Duodenal mucosa (tissue), 2 donors: Measurements from ENCODE around the gene MPP2.
"Not testable (repeated sequence)": the region's sequence is repeated elsewhere in the genome, so short reads cannot be mapped to it uniquely, and the experiment has no call there.

Source experiments
- H3K27ac ChIP-seq: one replicate; pipeline ENCODE4 v1.7.0; 2013; ENCODE audit warnings: low read depth, low read length
- H3K27me3 ChIP-seq, 2 donors: one replicate each; pipeline ENCODE4 v1.7.0; 2013; ENCODE audit warnings: low read length in 2 of 2, control low read depth in 1 of 2; ENCODE audit not compliant: insufficient read depth in 2 of 2, control insufficient read depth in 1 of 2
- H3K36me3 ChIP-seq, 2 donors: one replicate each; pipeline ENCODE4 v1.7.0; 2013; ENCODE audit warnings: low read length in 2 of 2, control low read depth in 1 of 2; ENCODE audit not compliant: insufficient read depth in 2 of 2, control insufficient read depth in 1 of 2
- H3K4me1 ChIP-seq, 2 donors: one replicate each; pipeline ENCODE4 v1.7.0; 2013; ENCODE audit warnings: low read length in 2 of 2, control low read depth in 1 of 2; ENCODE audit not compliant: insufficient read depth in 2 of 2, control insufficient read depth in 1 of 2
- H3K4me3 ChIP-seq, 2 donors: one replicate each; pipeline ENCODE4 v1.7.0; 2013; ENCODE audit warnings: low read length in 2 of 2, low read depth in 1 of 2
- H3K9ac ChIP-seq, 2 donors: one replicate each; pipeline ENCODE4 v1.7.0; 2013; ENCODE audit warnings: low read length in 2 of 2, low read depth in 1 of 2
- H3K9me3 ChIP-seq, 2 donors: one replicate each; pipeline ENCODE4 v1.7.0; 2013; ENCODE audit warnings: low read length in 2 of 2, control low read depth in 1 of 2; ENCODE audit not compliant: control insufficient read depth in 1 of 2

MPP2 gene

GRCh38 chr17:43905985-43906852 is 1.1 kb downstream of the MPP2 start:
- Histone ChIP-seq H3K9me3 (no peaks in the 10 kb centered on the region), H3K4me3 (peak overlapping the region; percentile 31 to 48), H3K9ac (no peak overlapping the region), H3K36me3 (no peaks in the 10 kb centered on the region), H3K27me3 (peaks cover 53 to 58% of the 10 kb centered on the region in 2 donors), H3K4me1 (peaks cover 18 to 23% of the 10 kb centered on the region in 2 donors), H3K27ac (no peak overlapping the region)

- Histone ChIP-seq H3K27ac (no peak overlapping the region), H3K9me3 (no peaks in the 10 kb centered on the region), H3K36me3 (no peaks in the 10 kb centered on the region), H3K4me3 (no peak overlapping the region), H3K9ac (no peak overlapping the region), H3K27me3 (peaks cover 54 to 58% of the 10 kb centered on the region in 2 donors), H3K4me1 (peaks cover 22 to 31% of the 10 kb centered on the region in 2 donors)
Observed at GRCh38 chr17:43905400-43905984, 1.8 kb downstream of the MPP2 start.

- no peak overlapping the region for H3K9ac ChIP-seq
- H3K9me3 ChIP-seq = no peaks in the 10 kb centered on the region
- H3K36me3 ChIP-seq = no peaks in the 10 kb centered on the region
- H3K4me3 ChIP-seq = no peak overlapping the region
- H3K4me1 ChIP-seq = peaks cover 17 to 26% of the 10 kb centered on the region in 2 donors
- H3K27ac ChIP-seq = no peak overlapping the region
- H3K27me3 ChIP-seq = peaks cover 30 to 32% of the 10 kb centered on the region in 2 donors
Observed at GRCh38 chr17:43901861-43902589, 5.3 kb downstream of the MPP2 start.

- Histone ChIP-seq H3K9ac (no peak overlapping the region), H3K4me1 (peaks cover 8 to 18% of the 10 kb centered on the region in 2 donors)
Observed at GRCh38 chr17:43900858-43901754, 6.2 kb downstream of the MPP2 start.

GRCh38 chr17:43900183-43900857 is 7.0 kb downstream of the MPP2 start:
- peak overlapping the region in 1 of 2 donors; percentile 48 for H3K9ac ChIP-seq
- H3K27ac ChIP-seq = no peak overlapping the region
- no peaks in the 10 kb centered on the region for H3K9me3 ChIP-seq
- peaks cover 14 to 15% of the 10 kb centered on the region in 2 donors for H3K27me3 ChIP-seq
- H3K36me3 ChIP-seq = no peaks in the 10 kb centered on the region
- H3K4me1 ChIP-seq = peaks cover 7 to 12% of the 10 kb centered on the region in 2 donors
- peak overlapping the region; percentile 69 to 74 for H3K4me3 ChIP-seq

More at GRCh38 chr17:43900858-43901754, 6.2 kb downstream of the MPP2 start:
- peak overlapping the region; percentile 69 to 74 for H3K4me3 ChIP-seq
- no peaks in the 10 kb centered on the region for H3K36me3 ChIP-seq
- H3K9me3 ChIP-seq = no peaks in the 10 kb centered on the region
- no peak overlapping the region for H3K27ac ChIP-seq
- peaks cover 22 to 23% of the 10 kb centered on the region in 2 donors for H3K27me3 ChIP-seq

- no peak overlapping the region for H3K9ac ChIP-seq
- H3K27ac ChIP-seq = no peak overlapping the region
- peaks cover 3 to 4% of the 10 kb centered on the region in 2 donors for H3K27me3 ChIP-seq
- no peaks in the 10 kb centered on the region for H3K9me3 ChIP-seq
- H3K4me3 ChIP-seq = no peak overlapping the region
- peaks cover 7 to 12% of the 10 kb centered on the region in 2 donors for H3K4me1 ChIP-seq
- H3K36me3 ChIP-seq = no peaks in the 10 kb centered on the region
Observed at GRCh38 chr17:43898446-43898845, 8.9 kb downstream of the MPP2 start.

GRCh38 chr17:43897831-43898230 is 9.5 kb downstream of the MPP2 start:
- Histone ChIP-seq H3K9ac (no peak overlapping the region), H3K4me1 (peaks cover 7 to 12% of the 10 kb centered on the region in 2 donors), H3K9me3 (no peaks in the 10 kb centered on the region), H3K27ac (no peak overlapping the region), H3K27me3 (peaks cover 0 to 4% of the 10 kb centered on the region in 2 donors), H3K36me3 (no peaks in the 10 kb centered on the region), H3K4me3 (no peak overlapping the region)

GRCh38 chr17:43894494-43894893 is 12.8 kb downstream of the MPP2 start:
- not testable (repeated sequence) for H3K27ac ChIP-seq, H3K27me3 ChIP-seq, H3K9ac ChIP-seq, H3K36me3 ChIP-seq, H3K4me3 ChIP-seq, H3K4me1 ChIP-seq, H3K9me3 ChIP-seq

- no peaks in the 10 kb centered on the region for H3K9me3 ChIP-seq
- H3K27ac ChIP-seq = no peak overlapping the region
- no peaks in the 10 kb centered on the region for H3K4me1 ChIP-seq
- H3K9ac ChIP-seq = no peak overlapping the region
- H3K36me3 ChIP-seq = no peaks in the 10 kb centered on the region
- no peaks in the 10 kb centered on the region for H3K27me3 ChIP-seq
- H3K4me3 ChIP-seq = no peak overlapping the region
Observed at GRCh38 chr17:43892647-43892952, 14.7 kb downstream of the MPP2 start.
